Activated naive CD8-positive, alpha-beta T cell treated with anti-CD3 and anti-CD28 coated beads, Interleukin-2, amount 10 ng/mL, durations not matched to agents 7 days and 5 days (primary cell): ENCODE data around the gene TRAPPC4. TPM values are rescaled to one million over a fixed set of nuclear protein-coding genes. Genes with fewer than 3 reads are reported as not detected.

ENCODE experiments used
- ATAC-seq: fragments of 150-1000 bp; cut with Tn5 transposase; one replicate; pipeline ENCODE4 v1.10.0; 2021; ENCODE audit warnings: low read depth, moderate library complexity
- POLR2A ChIA-PET: fragments of 350-600 bp; sonication (Branson Sonifier 250); formaldehyde crosslinking; loops from one replicate; lab custom pipeline; 2021; ENCODE audit warnings: antibody characterized with exemption; lab: Charles Lee
- DNase-seq: peaks from one replicate; pipeline ENCODE4 v3.0.0; 2021
- H3K27ac Mint-ChIP-seq: one replicate; pipeline ENCODE4 v1.8.0; 2022; ENCODE audit warnings: mild to moderate bottlenecking, mixed read lengths
- H3K27me3 Mint-ChIP-seq: one replicate; pipeline ENCODE4 v1.8.0; 2022; ENCODE audit warnings: mild to moderate bottlenecking, moderate library complexity, mixed read lengths
- H3K36me3 Mint-ChIP-seq: one replicate; pipeline ENCODE4 v1.8.0; 2021; ENCODE audit warnings: mild to moderate bottlenecking, mixed read lengths
- H3K4me1 Mint-ChIP-seq: one replicate; pipeline ENCODE4 v1.8.0; 2021; ENCODE audit warnings: mixed read lengths
- H3K4me3 Mint-ChIP-seq: one replicate; pipeline ENCODE4 v1.8.0; 2022; ENCODE audit warnings: mild to moderate bottlenecking, moderate library complexity, mixed read lengths
- H3K9me3 Mint-ChIP-seq: one replicate; pipeline ENCODE4 v1.8.0; 2021; ENCODE audit warnings: mixed read lengths
- total RNA-seq, 2 experiments: library from RNA; stranded (reverse); gene quantifications; one replicate each; pipeline ENCODE4 v1.2.3, GENCODE V29; 2021

Gene TRAPPC4
- total RNA-seq, 2 experiments from 2014 or later, result 80.5 to 84.4 TPM

DNA sequence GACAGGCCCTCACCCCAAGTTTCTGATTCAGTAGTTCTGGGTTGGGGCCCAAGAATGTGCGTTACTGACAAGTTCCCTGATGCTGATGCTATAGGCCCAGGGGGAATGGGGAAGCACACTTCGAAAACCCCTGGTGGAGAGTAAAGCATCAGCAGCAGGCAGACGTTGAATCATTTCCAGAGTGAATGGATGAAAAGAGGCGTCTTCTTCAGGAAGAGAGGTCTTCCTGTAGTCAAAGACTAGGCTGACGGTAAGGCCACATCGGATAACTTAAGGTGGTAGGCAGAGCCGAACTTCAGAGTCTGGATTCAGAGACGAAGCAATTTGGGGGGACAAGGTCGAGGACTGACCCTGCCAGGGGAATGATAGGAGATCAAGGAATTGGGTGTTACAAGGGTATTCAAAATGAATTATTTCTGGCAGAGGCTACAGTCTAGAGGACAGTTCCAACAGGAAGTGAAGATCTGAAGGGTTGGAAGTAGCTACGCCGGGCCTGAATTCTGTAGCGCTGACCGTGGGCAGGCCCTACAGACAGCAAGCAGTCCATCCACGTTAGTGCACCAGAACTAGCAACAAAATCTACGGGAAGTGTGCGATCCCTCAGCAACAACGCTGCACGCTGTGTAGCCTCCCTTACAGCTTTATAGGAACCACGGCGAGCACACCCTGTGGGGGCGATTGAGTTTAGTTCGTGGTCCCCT, 21.5 kb upstream of the TRAPPC4 start:
- peak; percentile 27 for ATAC-seq
- peak overlapping the region; percentile 99 for H3K27ac Mint-ChIP-seq
- POLR2A ChIA-PET, result interaction anchor here (0.5 to 2.9 kb wide), 16 partner anchors 8 to 266 kb away, joined by 3 to 34 read pairs (median 4); partner anchors contain the start of genes DDX6, RPS25, SLC37A4 and TRAPPC4

GRCh38 chr11:118997627-118998387, 20.8 kb upstream of the TRAPPC4 start, which contains the start of gene CENATAC:
TSS of gene CENATAC (plus strand) at chr11:118998138. CDS start at chr11:118998198, 60 bp downstream.
- DNase-seq (peak; percentile 97), ATAC-seq (peak; percentile 96)
- Mint-ChIP-seq H3K27ac (peak within 1 kb of the TSS; percentile 99), H3K4me3 (peak within 1 kb of the TSS; percentile 100), H3K4me1 (peaks cover 25% of the 10 kb centered on the region), H3K36me3 (peaks cover 11% of the 10 kb centered on the region), H3K27me3 (no peaks in the 10 kb centered on the region), H3K9me3 (no peaks in the 10 kb centered on the region)
- POLR2A ChIA-PET, result interaction anchor here (0.5 to 2.9 kb wide), 19 partner anchors 9 to 265 kb away, joined by 3 to 34 read pairs (median 4); partner anchors contain the start of genes C2CD2L, DDX6, RPS25 and SLC37A4

More for the DNA sequence above, 21.5 kb upstream of the TRAPPC4 start:
- Mint-ChIP-seq H3K27me3 (no peaks in the 10 kb centered on the region), H3K36me3 (peaks cover 9% of the 10 kb centered on the region), H3K4me1 (peaks cover 25% of the 10 kb centered on the region), H3K9me3 (no peaks in the 10 kb centered on the region), H3K4me3 (peak overlapping the region; percentile 100)
- DNase-seq, result peak; percentile 51

DNA sequence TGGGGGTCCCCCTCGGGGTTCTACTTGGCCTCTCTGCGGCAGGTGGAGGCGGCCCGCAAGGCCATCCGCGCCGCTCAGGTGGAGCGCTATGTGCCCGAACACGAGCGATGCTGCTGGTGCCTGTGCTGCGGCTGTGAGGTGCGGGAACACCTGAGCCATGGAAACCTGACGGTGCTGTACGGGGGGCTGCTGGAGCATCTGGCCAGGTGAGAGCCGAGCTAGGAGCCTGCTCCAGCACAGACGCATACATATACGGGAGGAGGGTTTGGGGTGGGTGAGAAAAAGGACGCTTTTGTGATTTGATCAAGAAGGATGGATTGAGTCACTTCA, 20.2 kb upstream of the TRAPPC4 start:
- POLR2A ChIA-PET, result interaction anchor here (0.7 to 2.9 kb wide), 10 partner anchors 13 to 208 kb away, joined by 3 to 34 read pairs (median 4); partner anchors contain the start of genes C2CD2L, DDX6, RPS25 and TRAPPC4
- Mint-ChIP-seq H3K9me3 (no peaks in the 10 kb centered on the region), H3K27me3 (no peaks in the 10 kb centered on the region), H3K27ac (peak overlapping the region; percentile 99), H3K4me3 (peak overlapping the region; percentile 100), H3K36me3 (peaks cover 15% of the 10 kb centered on the region), H3K4me1 (peaks cover 27% of the 10 kb centered on the region)
- DNase-seq, result no peak
- ATAC-seq, result peak; percentile 19

DNA sequence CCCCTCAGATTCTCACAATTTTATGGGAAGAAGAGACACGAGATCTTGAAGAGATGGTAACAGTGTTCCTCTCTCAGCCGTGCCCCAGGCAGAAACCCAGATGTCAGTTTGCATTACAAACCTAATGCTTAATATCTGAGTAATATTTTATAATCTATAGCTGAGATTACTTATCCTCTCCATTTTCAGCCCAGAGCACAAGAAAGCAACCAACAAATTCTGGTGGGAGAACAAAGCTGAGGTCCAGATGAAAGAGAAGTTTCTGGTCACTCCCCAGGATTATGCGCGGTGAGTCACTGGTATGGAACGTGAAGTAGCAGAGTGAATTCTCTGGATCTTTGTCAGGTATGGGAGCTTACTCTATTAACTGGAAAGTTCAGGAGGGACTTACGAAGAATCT, 19.7 kb upstream of the TRAPPC4 start:
- H3K9me3 Mint-ChIP-seq, result no peaks in the 10 kb centered on the region
- H3K4me1 Mint-ChIP-seq, result peaks cover 27% of the 10 kb centered on the region
- POLR2A ChIA-PET, result interaction anchor here (0.9 to 1.5 kb wide), 2 partner anchors 16 to 17 kb away, joined by 3 read pairs; no protein-coding TSS in a partner anchor
- peak overlapping the region; percentile 100 for H3K4me3 Mint-ChIP-seq
- H3K27ac Mint-ChIP-seq, result peak overlapping the region; percentile 99
- H3K27me3 Mint-ChIP-seq, result no peaks in the 10 kb centered on the region
- ATAC-seq (no peak), DNase-seq (no peak)
- peaks cover 18% of the 10 kb centered on the region for H3K36me3 Mint-ChIP-seq

DNA sequence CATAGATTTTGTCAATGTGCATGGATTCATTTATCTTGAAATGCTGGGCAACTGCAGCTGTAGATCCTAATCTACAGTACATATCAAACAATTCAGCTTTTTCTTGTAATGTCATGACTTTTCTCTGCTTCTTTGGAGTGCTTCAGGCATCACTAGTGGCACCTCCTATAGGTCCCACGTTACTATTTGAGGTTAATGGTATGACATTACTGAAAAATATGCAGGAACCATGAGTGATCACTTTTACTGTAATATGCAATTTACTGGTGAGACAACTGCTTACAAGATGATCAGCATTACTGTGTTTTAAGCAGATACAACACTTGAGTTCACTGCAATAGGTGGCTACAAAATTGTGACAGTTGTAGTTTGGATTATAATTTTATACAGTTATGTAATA, 17.7 kb upstream of the TRAPPC4 start:
- no peaks in the 10 kb centered on the region for H3K9me3 Mint-ChIP-seq
- peaks cover 27% of the 10 kb centered on the region for H3K4me1 Mint-ChIP-seq
- DNase-seq (no peak), ATAC-seq (no peak)
- POLR2A ChIA-PET, result no interaction called here
- H3K36me3 Mint-ChIP-seq, result peaks cover 20% of the 10 kb centered on the region
- no peaks in the 10 kb centered on the region for H3K27me3 Mint-ChIP-seq
- H3K4me3 Mint-ChIP-seq, result no peak overlapping the region
- no peak overlapping the region for H3K27ac Mint-ChIP-seq

GRCh38 chr11:119006656-119007055, 11.9 kb upstream of the TRAPPC4 start:
- H3K36me3 Mint-ChIP-seq, result peaks cover 16% of the 10 kb centered on the region
- H3K4me3 Mint-ChIP-seq, result no peak overlapping the region
- DNase-seq (no peak), ATAC-seq (no peak)
- peaks cover 5% of the 10 kb centered on the region for H3K4me1 Mint-ChIP-seq
- H3K27me3 Mint-ChIP-seq, result no peaks in the 10 kb centered on the region
- H3K9me3 Mint-ChIP-seq, result no peaks in the 10 kb centered on the region
- H3K27ac Mint-ChIP-seq, result no peak overlapping the region
- POLR2A ChIA-PET, result interaction anchor here (0.6 kb wide), 1 partner anchor 215 kb away, joined by 3 read pairs; no protein-coding TSS in a partner anchor

- Mint-ChIP-seq H3K4me1 (peaks cover 20% of the 10 kb centered on the region), H3K36me3 (peaks cover 34% of the 10 kb centered on the region), H3K27me3 (no peaks in the 10 kb centered on the region), H3K27ac (no peak overlapping the region), H3K9me3 (no peaks in the 10 kb centered on the region), H3K4me3 (no peak overlapping the region)
- DNase-seq, result no peak
- no peak for ATAC-seq
- POLR2A ChIA-PET, result interaction anchor here (0.6 to 1.7 kb wide), 2 partner anchors 9 to 14 kb away, joined by 4 read pairs; partner anchors contain the start of gene CENATAC
These were observed 7.0 kb upstream of the TRAPPC4 start for GRCh38 chr11:119011476-119012053.

DNA sequence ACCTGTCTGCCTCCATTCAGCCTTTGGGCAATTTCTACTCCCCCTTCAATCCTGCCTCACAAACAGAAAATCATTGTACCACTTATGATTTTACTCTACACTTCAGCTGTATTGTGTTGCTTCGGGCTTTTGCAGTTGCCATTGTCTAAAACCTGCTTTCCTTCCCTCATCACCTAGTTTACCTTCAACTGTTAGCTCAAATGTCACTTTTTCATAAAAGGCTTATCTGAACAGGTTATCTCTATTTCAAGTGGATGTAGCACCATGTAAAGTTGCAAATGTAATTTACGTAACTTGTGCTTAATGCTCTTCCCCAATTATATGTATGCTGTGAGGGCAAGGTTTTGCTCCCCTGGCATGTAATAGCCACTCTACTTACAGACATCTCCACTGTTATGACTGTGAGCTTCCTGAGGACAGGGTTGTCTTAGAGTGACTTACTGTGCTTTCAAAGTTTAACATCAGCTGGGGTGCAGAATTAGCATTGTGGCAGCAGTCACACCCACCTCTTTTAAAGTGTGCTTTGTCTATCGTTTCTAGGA, 5.9 kb upstream of the TRAPPC4 start:
- ATAC-seq, result no peak
- Mint-ChIP-seq H3K9me3 (no peaks in the 10 kb centered on the region), H3K27ac (peak overlapping the region; percentile 76), H3K27me3 (no peaks in the 10 kb centered on the region), H3K36me3 (peaks cover 35% of the 10 kb centered on the region), H3K4me1 (peaks cover 19% of the 10 kb centered on the region), H3K4me3 (no peak overlapping the region)
- POLR2A ChIA-PET, result interaction anchor here (1.2 kb wide), 1 partner anchor 18 kb away, joined by 4 read pairs; the partner anchor contains the start of gene SLC37A4
- no peak for DNase-seq

GRCh38 chr11:119014209-119014924, 4.2 kb upstream of the TRAPPC4 start:
- DNase-seq, result no peak
- H3K27me3 Mint-ChIP-seq, result no peaks in the 10 kb centered on the region
- H3K9me3 Mint-ChIP-seq, result no peaks in the 10 kb centered on the region
- H3K27ac Mint-ChIP-seq, result no peak overlapping the region
- peaks cover 21% of the 10 kb centered on the region for H3K4me1 Mint-ChIP-seq
- no peak for ATAC-seq
- peaks cover 38% of the 10 kb centered on the region for H3K36me3 Mint-ChIP-seq
- POLR2A ChIA-PET, result interaction anchor here (0.7 kb wide), 1 partner anchor 16 kb away, joined by 3 read pairs; no protein-coding TSS in a partner anchor
- no peak overlapping the region for H3K4me3 Mint-ChIP-seq

DNA sequence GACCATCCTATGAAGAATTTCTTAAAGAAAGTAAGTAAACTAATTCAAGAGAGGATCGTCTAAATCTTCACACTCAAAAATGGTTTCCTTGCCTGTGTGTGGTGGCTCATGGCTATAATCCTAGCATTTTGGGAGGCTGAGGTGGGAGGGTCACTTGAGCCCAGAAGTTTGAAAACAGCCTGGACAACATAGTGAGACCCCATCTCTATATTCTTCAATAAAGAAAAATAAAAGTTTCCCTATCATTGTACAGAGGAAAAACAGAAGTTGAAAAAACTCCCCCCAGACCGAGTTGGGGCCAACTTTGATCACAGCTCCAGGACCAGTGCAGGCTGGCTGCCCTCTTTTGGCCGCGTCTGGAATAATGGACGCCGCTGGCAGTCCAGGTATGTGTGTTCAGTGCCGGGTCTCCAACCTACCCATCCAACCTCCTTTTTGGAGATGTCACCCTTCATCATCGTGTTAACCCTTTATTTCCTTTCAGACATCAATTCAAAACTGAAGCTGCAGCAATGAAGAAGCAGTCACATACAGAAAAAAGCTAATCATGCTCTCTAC, 3.4 kb upstream of the TRAPPC4 start:
- no peak overlapping the region for H3K27ac Mint-ChIP-seq
- DNase-seq (no peak), ATAC-seq (no peak)
- peaks cover 41% of the 10 kb centered on the region for H3K36me3 Mint-ChIP-seq
- H3K4me1 Mint-ChIP-seq, result peaks cover 27% of the 10 kb centered on the region
- POLR2A ChIA-PET, result interaction anchor here (0.6 to 1.3 kb wide), 8 partner anchors 9 to 310 kb away, joined by 3 to 7 read pairs (median 3); partner anchors contain the start of genes CENATAC and VPS11
- H3K9me3 Mint-ChIP-seq, result no peaks in the 10 kb centered on the region
- no peaks in the 10 kb centered on the region for H3K27me3 Mint-ChIP-seq
- peak overlapping the region; percentile 22 for H3K4me3 Mint-ChIP-seq

- no peak for ATAC-seq
These were observed 2.2 kb upstream of the TRAPPC4 start for GRCh38 chr11:119016216-119017009.

More at GRCh38 chr11:119016216-119017009, 2.2 kb upstream of the TRAPPC4 start:
- H3K4me3 Mint-ChIP-seq, result peak overlapping the region; percentile 99
- H3K36me3 Mint-ChIP-seq, result peaks cover 41% of the 10 kb centered on the region
- H3K27ac Mint-ChIP-seq, result no peak overlapping the region
- peaks cover 28% of the 10 kb centered on the region for H3K4me1 Mint-ChIP-seq
- H3K9me3 Mint-ChIP-seq, result no peaks in the 10 kb centered on the region
- no peak for DNase-seq
- POLR2A ChIA-PET, result interaction anchor here (0.8 to 1.3 kb wide), 5 partner anchors 8 to 86 kb away, joined by 3 to 7 read pairs (median 4); partner anchors contain the start of genes CENATAC and VPS11
- H3K27me3 Mint-ChIP-seq, result no peaks in the 10 kb centered on the region
